ENCODE data around the gene LIX1L.
A peak's percentile ranks its signal among the peaks of the same experiment; 100 is the strongest.

LIX1L gene

GRCh38 chr1:145957443-145958319 is at the start of gene LIX1L:
Gene LIX1L, minus strand, starts transcription at chr1:145958017. Its CDS starts 90 bp downstream, at chr1:145957927.
- peak; percentile 92 for DNase-seq

DNA sequence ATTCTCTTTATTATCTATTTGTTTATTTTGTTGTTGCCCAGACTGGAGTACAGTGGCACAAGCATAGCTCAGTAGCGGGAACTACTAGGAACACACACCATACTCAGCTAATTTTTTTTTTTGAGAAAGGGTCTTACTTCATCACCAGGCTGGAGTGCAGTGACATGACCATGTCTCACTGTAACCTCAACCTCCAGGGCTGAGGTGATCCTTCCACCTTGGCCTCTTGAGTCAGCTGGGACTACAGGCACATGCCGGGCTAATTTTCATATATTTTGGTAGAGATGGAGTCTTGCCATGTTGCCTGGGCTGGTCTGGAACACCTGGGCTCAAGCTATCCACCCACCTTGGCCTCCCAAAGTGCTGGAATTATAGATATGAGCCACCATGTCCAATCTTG is 43.9 kb upstream of the LIX1L start:
- DNase-seq, result no peak

GRCh38 chr1:145999321-146000024 is 41.7 kb upstream of the LIX1L start:
- DNase-seq, result no peak

DNA sequence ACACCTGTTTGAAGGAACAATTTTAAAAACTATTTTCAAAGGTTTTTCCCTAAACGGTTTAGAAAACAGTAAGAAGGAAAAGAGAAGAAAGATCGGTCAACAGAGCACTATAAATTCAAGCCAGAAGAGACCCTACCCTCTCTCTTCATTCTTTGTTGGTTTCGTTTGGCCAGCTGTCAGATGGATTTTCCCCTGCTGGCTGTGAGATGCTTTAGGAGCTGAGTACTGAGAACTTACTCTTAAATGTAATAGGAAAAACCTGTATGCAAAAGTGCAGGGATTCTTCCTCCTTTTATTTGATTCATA is 39.9 kb upstream of the LIX1L start:
- no peak for DNase-seq

DNA sequence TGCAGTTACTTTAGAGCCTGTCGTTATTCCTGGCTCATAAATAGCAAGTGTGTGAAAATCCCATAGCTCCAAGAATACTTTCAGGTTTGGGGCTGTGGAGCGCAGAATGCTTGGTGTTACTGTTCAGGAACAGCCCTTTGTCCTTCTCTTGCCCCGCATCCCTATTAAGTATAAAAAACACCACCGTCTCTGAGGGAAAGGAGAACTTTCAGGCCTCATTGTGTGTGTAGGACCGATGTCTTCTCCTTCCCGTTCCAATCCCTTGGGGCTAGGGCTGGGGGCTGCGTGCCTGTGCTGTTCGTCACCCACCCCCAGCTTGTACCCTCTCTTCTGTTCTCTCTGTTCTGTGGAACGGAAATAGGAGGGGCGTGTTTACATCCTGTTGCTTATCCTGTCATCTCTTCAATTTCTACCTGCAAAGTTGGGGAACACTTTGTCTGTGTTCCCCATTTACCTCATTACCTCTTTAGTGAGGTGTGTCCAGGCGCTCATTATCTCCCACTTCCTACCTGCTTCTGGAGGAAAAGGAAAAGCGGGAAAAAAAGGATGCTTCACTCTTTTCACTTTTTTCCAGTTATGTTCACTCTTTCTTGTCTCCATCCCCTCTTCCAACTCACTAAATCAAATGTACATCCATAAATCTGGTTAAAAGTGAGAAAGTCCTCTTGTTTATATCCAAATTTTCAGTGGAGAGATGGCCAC is 39.4 kb upstream of the LIX1L start:
- peak; percentile 55 for DNase-seq

- DNase-seq, result peak; percentile 89
Measured at GRCh38 chr1:145996433-145997015, 38.7 kb upstream of the LIX1L start, which contains the start of gene TXNIP. Gene TXNIP, minus strand, starts transcription at chr1:145996579. Its CDS starts 313 bp downstream, at chr1:145996266.

DNA sequence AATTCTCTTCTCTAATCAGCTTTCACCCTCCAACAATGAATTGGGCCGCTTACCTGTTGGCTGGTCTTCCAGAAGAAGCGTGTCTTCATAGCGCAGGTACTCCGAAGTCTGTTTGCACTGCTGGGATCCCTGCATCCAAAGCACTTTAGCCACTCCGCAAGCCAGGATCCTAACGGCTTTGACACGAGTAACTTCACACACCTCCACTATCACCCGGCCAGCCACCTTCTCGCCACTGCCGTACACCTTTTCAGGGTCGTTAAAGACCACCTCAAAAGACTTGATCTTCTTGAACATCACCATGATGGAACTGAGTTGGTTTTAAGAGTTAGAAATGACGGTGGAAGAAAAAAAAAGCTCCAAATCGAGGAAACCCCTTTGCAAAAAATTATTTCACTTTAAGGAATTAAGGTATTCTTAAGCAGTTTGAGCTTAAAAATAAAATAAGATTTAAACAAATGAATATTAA is 38.2 kb upstream of the LIX1L start:
- DNase-seq, result no peak

GRCh38 chr1:145995148-145995881 is 37.5 kb upstream of the LIX1L start:
- DNase-seq, result no peak

DNA sequence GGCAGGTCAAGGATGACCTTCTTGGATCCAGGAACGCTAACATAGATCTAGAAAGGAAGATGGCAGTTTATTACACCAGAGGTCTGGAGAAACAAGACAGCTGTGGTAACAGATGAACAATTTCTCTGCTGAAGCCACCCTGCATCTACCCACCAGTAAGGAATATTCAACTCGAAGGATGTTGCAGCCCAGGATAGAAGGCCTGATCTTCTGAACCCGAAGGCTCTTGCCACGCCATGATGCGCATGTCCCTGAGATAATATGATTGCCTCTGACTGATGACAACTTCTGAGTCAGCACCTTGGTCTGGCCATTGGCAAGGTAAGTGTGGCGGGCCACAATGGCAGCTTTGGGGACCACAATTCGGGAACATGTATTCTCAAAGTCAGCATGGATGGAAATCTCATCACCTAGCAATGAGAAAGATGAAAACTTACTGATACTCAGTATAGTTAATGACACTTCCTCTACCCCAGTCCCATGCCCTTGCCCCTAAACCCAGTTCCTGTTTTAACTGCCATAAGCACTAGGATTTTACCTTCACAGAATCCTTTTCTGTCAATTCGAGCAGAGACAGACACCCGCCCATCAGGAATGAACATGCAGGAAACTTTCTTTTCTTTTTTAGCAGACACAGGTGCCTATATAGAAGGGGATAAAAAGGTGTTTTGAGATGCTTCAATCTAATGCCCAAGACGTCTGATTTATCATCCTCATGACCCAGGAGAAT is 36.7 kb upstream of the LIX1L start:
- peak; percentile 46 for DNase-seq

GRCh38 chr1:145993618-145994390 is 36.0 kb upstream of the LIX1L start:
- no peak for DNase-seq

GRCh38 chr1:145992958-145993617 is 35.3 kb upstream of the LIX1L start:
- no peak for DNase-seq

GRCh38 chr1:145992502-145992936 is 34.7 kb upstream of the LIX1L start:
- DNase-seq, result no peak

- no peak for DNase-seq
Measured at GRCh38 chr1:145991735-145992412, 34.1 kb upstream of the LIX1L start.

- DNase-seq, result no peak
Measured at GRCh38 chr1:145990249-145990855, 32.5 kb upstream of the LIX1L start.

- DNase-seq, result no peak
Measured at GRCh38 chr1:145988773-145989172, 31.0 kb upstream of the LIX1L start.

DNA sequence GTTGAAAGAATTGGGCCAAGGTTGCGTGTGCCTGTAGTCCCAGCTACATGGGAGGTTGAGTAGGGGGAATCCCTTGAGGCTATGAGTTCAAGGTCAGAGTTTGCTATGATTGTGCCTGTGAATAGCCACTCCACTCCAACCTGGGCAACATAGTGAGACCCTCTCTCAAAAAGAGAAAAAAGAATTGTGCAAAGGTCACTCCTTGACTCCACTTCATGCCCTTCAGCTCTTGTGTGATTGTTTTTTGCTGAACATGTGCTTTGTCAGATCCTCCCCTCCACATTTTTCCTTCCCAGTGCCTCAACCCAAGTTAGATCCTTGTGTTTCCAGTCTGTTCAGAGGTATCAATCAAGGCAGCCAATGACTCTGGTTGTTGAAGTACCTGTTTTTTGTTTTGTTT is 30.1 kb upstream of the LIX1L start:
- DNase-seq, result no peak

DNA sequence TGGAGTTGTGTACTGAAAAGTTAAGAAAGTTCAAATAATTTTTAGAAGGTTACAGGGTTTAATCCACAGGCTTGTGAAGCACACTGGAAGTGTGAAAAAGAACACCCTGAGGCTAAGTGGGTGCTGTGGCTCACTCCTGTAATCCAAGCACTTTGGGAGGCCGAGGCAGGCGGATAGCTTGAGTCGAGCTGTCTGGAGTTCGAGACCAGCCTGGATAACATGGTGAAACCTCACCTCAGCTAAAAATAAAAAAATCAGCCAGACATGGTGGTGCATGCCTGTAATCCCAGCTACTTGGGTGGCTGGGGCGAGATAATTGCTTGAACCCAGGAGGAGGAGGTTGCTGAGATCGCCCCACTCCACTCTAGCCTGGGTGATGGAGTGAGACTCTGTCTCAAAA is 28.7 kb upstream of the LIX1L start:
- no peak for DNase-seq

- DNase-seq, result no peak
Measured at GRCh38 chr1:145985502-145986439, 28.0 kb upstream of the LIX1L start.
